Measurements from ENCODE around the gene ADAMTSL1.

DNA sequence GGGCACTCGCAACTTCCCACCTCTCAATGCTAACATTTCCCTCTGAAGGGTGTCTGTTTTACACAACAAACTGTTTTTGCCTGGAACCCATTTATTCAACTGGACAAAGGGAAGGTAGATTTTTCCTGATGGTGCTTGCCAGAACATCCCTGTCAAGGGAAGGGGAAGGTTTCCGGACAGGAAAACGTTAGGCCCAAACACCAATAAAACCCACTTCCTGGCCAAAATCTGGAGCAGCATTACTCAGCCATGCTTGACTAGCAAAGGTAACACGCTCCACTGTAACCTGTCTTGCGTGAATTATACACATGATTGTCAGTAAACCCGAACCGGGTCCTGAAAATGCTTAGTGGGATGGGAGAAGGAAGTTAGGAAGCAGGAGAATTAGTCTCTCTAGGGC, 468.8 kb downstream of the ADAMTSL1 start:
- TF ChIP-seq CTCF (IDR thresholded peaks at IDR 0.05; ENCODE audit: low read depth, low read length, missing input control), result no peak
- TF ChIP-seq FOXA1 (IDR thresholded peaks at IDR 0.05), result no peak
- TF ChIP-seq, protein P1, sequence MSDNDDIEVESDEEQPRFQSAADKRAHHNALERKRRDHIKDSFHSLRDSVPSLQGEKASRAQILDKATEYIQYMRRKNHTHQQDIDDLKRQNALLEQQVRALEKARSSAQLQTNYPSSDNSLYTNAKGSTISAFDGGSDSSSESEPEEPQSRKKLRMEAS (IDR thresholded peaks at IDR 0.05), result no peak
- TF ChIP-seq FOXA2 (IDR thresholded peaks at IDR 0.05), result no peak
- no peak for TF ChIP-seq YY1 (IDR thresholded peaks at IDR 0.05)
- no peak for TF ChIP-seq JUND (IDR thresholded peaks at IDR 0.05)
- TF ChIP-seq, protein P2, sequence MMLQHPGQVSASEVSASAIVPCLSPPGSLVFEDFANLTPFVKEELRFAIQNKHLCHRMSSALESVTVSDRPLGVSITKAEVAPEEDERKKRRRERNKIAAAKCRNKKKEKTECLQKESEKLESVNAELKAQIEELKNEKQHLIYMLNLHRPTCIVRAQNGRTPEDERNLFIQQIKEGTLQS (IDR thresholded peaks at IDR 0.05), result no peak
- TF ChIP-seq, protein P3, sequence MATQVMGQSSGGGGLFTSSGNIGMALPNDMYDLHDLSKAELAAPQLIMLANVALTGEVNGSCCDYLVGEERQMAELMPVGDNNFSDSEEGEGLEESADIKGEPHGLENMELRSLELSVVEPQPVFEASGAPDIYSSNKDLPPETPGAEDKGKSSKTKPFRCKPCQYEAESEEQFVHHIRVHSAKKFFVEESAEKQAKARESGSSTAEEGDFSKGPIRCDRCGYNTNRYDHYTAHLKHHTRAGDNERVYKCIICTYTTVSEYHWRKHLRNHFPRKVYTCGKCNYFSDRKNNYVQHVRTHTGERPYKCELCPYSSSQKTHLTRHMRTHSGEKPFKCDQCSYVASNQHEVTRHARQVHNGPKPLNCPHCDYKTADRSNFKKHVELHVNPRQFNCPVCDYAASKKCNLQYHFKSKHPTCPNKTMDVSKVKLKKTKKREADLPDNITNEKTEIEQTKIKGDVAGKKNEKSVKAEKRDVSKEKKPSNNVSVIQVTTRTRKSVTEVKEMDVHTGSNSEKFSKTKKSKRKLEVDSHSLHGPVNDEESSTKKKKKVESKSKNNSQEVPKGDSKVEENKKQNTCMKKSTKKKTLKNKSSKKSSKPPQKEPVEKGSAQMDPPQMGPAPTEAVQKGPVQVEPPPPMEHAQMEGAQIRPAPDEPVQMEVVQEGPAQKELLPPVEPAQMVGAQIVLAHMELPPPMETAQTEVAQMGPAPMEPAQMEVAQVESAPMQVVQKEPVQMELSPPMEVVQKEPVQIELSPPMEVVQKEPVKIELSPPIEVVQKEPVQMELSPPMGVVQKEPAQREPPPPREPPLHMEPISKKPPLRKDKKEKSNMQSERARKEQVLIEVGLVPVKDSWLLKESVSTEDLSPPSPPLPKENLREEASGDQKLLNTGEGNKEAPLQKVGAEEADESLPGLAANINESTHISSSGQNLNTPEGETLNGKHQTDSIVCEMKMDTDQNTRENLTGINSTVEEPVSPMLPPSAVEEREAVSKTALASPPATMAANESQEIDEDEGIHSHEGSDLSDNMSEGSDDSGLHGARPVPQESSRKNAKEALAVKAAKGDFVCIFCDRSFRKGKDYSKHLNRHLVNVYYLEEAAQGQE (IDR thresholded peaks at IDR 0.05), result no peak
- TF ChIP-seq EGR1 (IDR thresholded peaks at IDR 0.05; ENCODE audit: low read depth in 2 of 2), result no peak
